Measurements from ENCODE around the gene PPP3CA.

DNA sequence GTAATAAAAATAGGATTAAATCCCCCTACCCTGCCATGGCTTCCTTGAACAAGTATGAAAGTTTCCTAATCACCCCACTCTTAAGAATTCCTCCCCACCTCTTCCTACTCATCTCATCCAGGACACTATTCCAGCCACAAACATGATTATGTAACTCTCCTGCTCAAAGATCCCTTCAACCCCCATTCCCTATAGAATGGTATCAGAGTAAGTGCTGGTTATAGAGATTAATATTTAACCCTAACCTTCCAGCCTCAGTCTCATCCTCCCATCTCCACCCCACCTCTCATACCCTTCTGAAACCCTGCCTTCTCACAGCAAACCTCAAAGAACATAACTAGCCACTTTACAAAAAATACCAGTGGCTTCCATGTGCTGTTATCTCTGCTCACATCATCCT lies 155.1 kb downstream of the PPP3CA start:
- TF ChIP-seq FOXP2 (optimal IDR thresholded peaks at IDR 0.05; ENCODE audit: control extremely low read depth, extremely low read length, insufficient read depth) (no peak), POLR2AphosphoS5 (IDR thresholded peaks at IDR 0.05; ENCODE audit: borderline replicate concordance, low read depth, low read length) (no peak)

Data from SK-N-MC (cell line).